H9 (cell line): ENCODE data around the gene EXOC2. TPM values are rescaled to one million over a fixed set of nuclear protein-coding genes. Genes with fewer than 3 reads are reported as not detected.

ENCODE experiments used
- DNase-seq: peaks from one replicate; pipeline ENCODE4 v3.0.0-alpha.2; 2017
- H2AFZ ChIP-seq: one replicate; pipeline ENCODE4 v1.6.1; 2013; ENCODE audit warnings: mild to moderate bottlenecking, low read length, control low read depth, moderate library complexity
- H2AK5ac ChIP-seq: 2 replicates; pipeline ENCODE4 v1.6.1; 2013; ENCODE audit warnings: low read length, control low read depth, mixed read lengths; ENCODE audit not compliant: insufficient read length
- H2BK120ac ChIP-seq: one replicate; pipeline ENCODE4 v1.6.1; 2013; ENCODE audit warnings: low read depth, mild to moderate bottlenecking, low read length, control low read depth, inconsistent platforms; ENCODE audit not compliant: poor library complexity, severe bottlenecking
- H2BK12ac ChIP-seq: 2 replicates; pipeline ENCODE4 v1.6.1; 2013; ENCODE audit warnings: low read length, control low read depth, mixed read lengths, low read depth; ENCODE audit not compliant: insufficient read length
- H2BK15ac ChIP-seq: 2 replicates; pipeline ENCODE4 v1.6.1; 2013; ENCODE audit warnings: low read depth, low read length, control low read depth
- H2BK20ac ChIP-seq: one replicate; pipeline ENCODE4 v1.6.1; 2013; ENCODE audit warnings: low read depth, mild to moderate bottlenecking, low read length, control low read depth, inconsistent platforms; ENCODE audit not compliant: poor library complexity, severe bottlenecking
- H2BK5ac ChIP-seq: 2 replicates; pipeline ENCODE4 v1.6.1; 2013; ENCODE audit warnings: low read length, control low read depth, mixed read lengths; ENCODE audit not compliant: insufficient read length
- H3K14ac ChIP-seq: 2 replicates; pipeline ENCODE4 v1.6.1; 2013; ENCODE audit warnings: low read length, control low read depth; ENCODE audit not compliant: insufficient read depth
- H3K18ac ChIP-seq: 2 replicates; pipeline ENCODE4 v1.6.1; 2013; ENCODE audit warnings: low read depth, mild to moderate bottlenecking, mixed read lengths, low read length, control low read depth; ENCODE audit not compliant: insufficient read length
- H3K23ac ChIP-seq: 2 replicates; pipeline ENCODE4 v1.6.1; 2013; ENCODE audit warnings: low read length, control low read depth, mixed read lengths, low read depth; ENCODE audit not compliant: insufficient read length
- H3K23me2 ChIP-seq: 2 replicates; pipeline ENCODE4 v1.6.1; 2013; ENCODE audit warnings: low read depth, mild to moderate bottlenecking, mixed read lengths, low read length, control low read depth; ENCODE audit not compliant: insufficient read length, poor library complexity, severe bottlenecking
- H3K27ac ChIP-seq: 2 replicates; pipeline ENCODE4 v1.5.1; 2013; ENCODE audit warnings: low read length, control low read depth, mixed read lengths, low read depth; ENCODE audit not compliant: insufficient read length
- H3K27me3 ChIP-seq: 2 replicates; pipeline ENCODE4 v1.6.1; 2013; ENCODE audit warnings: low read length, control low read depth, inconsistent platforms; ENCODE audit not compliant: insufficient read depth
- H3K4ac ChIP-seq: 2 replicates; pipeline ENCODE4 v1.6.1; 2013; ENCODE audit warnings: low read depth, mild to moderate bottlenecking, control low read depth, inconsistent platforms, low read length, moderate library complexity
- H3K4me1 ChIP-seq: 2 replicates; pipeline ENCODE4 v1.6.1; 2013; ENCODE audit warnings: low read length, control low read depth, inconsistent platforms; ENCODE audit not compliant: insufficient read depth
- H3K4me2 ChIP-seq: 2 replicates; pipeline ENCODE4 v1.6.1; 2013; ENCODE audit warnings: low read length, control low read depth, mixed read lengths; ENCODE audit not compliant: insufficient read length, insufficient read depth
- H3K56ac ChIP-seq: 2 replicates; pipeline ENCODE4 v1.6.1; 2013; ENCODE audit warnings: low read depth, mild to moderate bottlenecking, mixed read lengths, low read length, control low read depth; ENCODE audit not compliant: insufficient read length
- H3K79me1 ChIP-seq: 2 replicates; pipeline ENCODE4 v1.6.1; 2013; ENCODE audit warnings: low read depth, mild to moderate bottlenecking, moderate library complexity, low read length, control low read depth, inconsistent platforms; ENCODE audit not compliant: insufficient read depth, poor library complexity, severe bottlenecking
- H3K79me2 ChIP-seq: 2 replicates; pipeline ENCODE4 v1.6.1; 2013; ENCODE audit warnings: low read length, control low read depth, inconsistent platforms; ENCODE audit not compliant: insufficient read depth
- H3K9ac ChIP-seq: 2 replicates; pipeline ENCODE4 v1.6.1; 2013; ENCODE audit warnings: low read length, control low read depth, mixed read lengths; ENCODE audit not compliant: insufficient read length; ENCODE audit errors: extremely low read depth
- H3K9me3 ChIP-seq: one replicate; pipeline ENCODE4 v1.6.1; 2013; ENCODE audit warnings: low read depth, low read length, inconsistent platforms; ENCODE audit not compliant: control insufficient read depth
- H3T11ph ChIP-seq: one replicate; pipeline ENCODE4 v1.6.1; 2013; ENCODE audit warnings: mild to moderate bottlenecking, low read length, control low read depth, inconsistent platforms
- H4K20me1 ChIP-seq: one replicate; pipeline ENCODE4 v1.6.1; 2013; ENCODE audit not compliant: control insufficient read depth, insufficient read length, insufficient read depth
- H4K5ac ChIP-seq: 2 replicates; pipeline ENCODE4 v1.6.1; 2013; ENCODE audit warnings: low read depth, mild to moderate bottlenecking, mixed read lengths, low read length, control low read depth; ENCODE audit not compliant: insufficient read length
- H4K8ac ChIP-seq: replicated peaks from 2 replicates; pipeline ENCODE4 v1.6.1; 2013; ENCODE audit warnings: low read length, control low read depth, mixed read lengths, low read depth; ENCODE audit not compliant: insufficient read length
- H4K91ac ChIP-seq: 2 replicates; pipeline ENCODE4 v1.6.1; 2013; ENCODE audit warnings: low read depth, mild to moderate bottlenecking, moderate library complexity, mixed read lengths, low read length, control low read depth; ENCODE audit not compliant: insufficient read length
- H3K27ac Mint-ChIP-seq, 3 experiments: 2 replicates in 2 of 3; 3 replicates in 1 of 3; pipeline ENCODE4 v1.8.0; 2020 to 2021; ENCODE audit warnings: mixed read lengths in 3 of 3, mild to moderate bottlenecking in 1 of 3, moderate library complexity in 1 of 3
- H3K27me3 Mint-ChIP-seq: 2 replicates; pipeline ENCODE4 v1.8.0; 2021; ENCODE audit warnings: low read depth, mild to moderate bottlenecking, moderate library complexity, mixed read lengths
- H3K36me3 Mint-ChIP-seq, 3 experiments: 2 replicates in 2 of 3; 3 replicates in 1 of 3; pipeline ENCODE4 v1.8.0; 2020 to 2021; ENCODE audit warnings: low read depth in 3 of 3, mixed read lengths in 3 of 3; ENCODE audit not compliant: insufficient read depth in 1 of 3
- H3K4me1 Mint-ChIP-seq, 2 experiments: 2 replicates each; pipeline ENCODE4 v1.8.0; 2020; ENCODE audit warnings: mixed read lengths in 2 of 2
- H3K4me3 Mint-ChIP-seq, 2 experiments: 2 replicates in 1 of 2; 3 replicates in 1 of 2; pipeline ENCODE4 v1.8.0; 2020 to 2021; ENCODE audit warnings: mild to moderate bottlenecking in 2 of 2, mixed read lengths in 2 of 2, moderate library complexity in 1 of 2
- H3K9me3 Mint-ChIP-seq, 2 experiments: 2 replicates in 1 of 2; 3 replicates in 1 of 2; pipeline ENCODE4 v1.8.0; 2020; ENCODE audit warnings: mild to moderate bottlenecking in 2 of 2, mixed read lengths in 2 of 2, moderate library complexity in 1 of 2
- WGBS: extraction: QIAGEN DNeasy Blood & Tissue Kit; methylation state at CpG from one replicate; pipeline ENCODE4 v1.1.7; 2013; ENCODE audit warnings: missing lambda C conversion rate, low lambda C conversion rate, mixed read lengths; ENCODE audit not compliant: insufficient read length; ENCODE audit errors: extremely low coverage; 5-methylcytosine and 5-hydroxymethylcytosine counted together
- total RNA-seq: library from RNA; stranded (reverse); gene quantifications from 2 replicates; pipeline ENCODE4 v1.2.1, GENCODE V29; 2021
- TF ChIP-seq, protein P1 (sequence below): fragments of 200-600 bp; sonication (generic); conservative IDR thresholded peaks from 3 replicates; pipeline ENCODE4 v1.8.0; 2021; ENCODE audit warnings: antibody characterized with exemption, mild to moderate bottlenecking

The EXOC2 gene
- total RNA-seq, 1 experiment from 2014 or later: 29.9 TPM

DNA sequence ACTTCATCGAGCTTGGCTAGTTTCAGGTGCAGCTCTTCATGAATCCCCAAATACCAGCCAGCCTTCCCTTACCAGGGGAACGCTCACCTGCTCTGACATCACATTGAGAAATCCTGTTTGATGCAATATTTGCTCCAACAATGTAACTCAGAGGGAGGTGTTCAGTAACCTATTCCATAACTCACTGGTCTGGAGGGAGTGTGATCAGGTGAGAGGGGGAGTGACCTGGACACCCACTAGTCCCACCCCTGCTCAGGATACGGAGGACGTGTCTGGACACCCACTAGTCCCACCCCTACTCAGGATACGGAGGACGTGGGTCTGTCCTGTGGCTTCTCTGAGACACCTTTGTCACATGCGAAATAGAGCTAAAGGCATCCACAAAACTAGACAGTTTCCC lies 106.4 kb downstream of the EXOC2 start:
- Histone ChIP-seq H3K4me1 (no peaks in the 10 kb centered on the region; the same call in 1 of the 2 replicates), H3K14ac (no peak overlapping the region), H4K91ac (no peak overlapping the region), H4K8ac (no peak overlapping the region), H3K23me2 (no peaks in the 10 kb centered on the region), H2BK20ac (no peak overlapping the region), H3K4me2 (no peak overlapping the region), H2BK120ac (no peak overlapping the region), H4K5ac (no peak overlapping the region), H4K20me1 (no peaks in the 10 kb centered on the region), H2BK15ac (no peak overlapping the region), H3K79me2 (no peaks in the 10 kb centered on the region; the same call in 1 of the 2 replicates), H3K9ac (no peak overlapping the region), H3K9me3 (no peaks in the 10 kb centered on the region), H2AK5ac (no peak overlapping the region), H3K27ac (no peak overlapping the region), H3K79me1 (peaks cover 2% of the 10 kb centered on the region), H2AFZ (no peak overlapping the region), H2BK12ac (no peak overlapping the region), H3K56ac (no peak overlapping the region), H3K18ac (no peak overlapping the region), H2BK5ac (no peak overlapping the region), H3K4ac (no peak overlapping the region), H3K27me3 (no peaks in the 10 kb centered on the region), H3K23ac (no peak overlapping the region), H3T11ph (no peak overlapping the region)
- Mint-ChIP-seq H3K27me3 (no peaks in the 10 kb centered on the region), H3K36me3 (peaks cover 14 to 25% (median 19%) of the 10 kb centered on the region in 3 experiments), H3K4me3 (no peak overlapping the region), H3K4me1 (peaks cover 27 to 34% of the 10 kb centered on the region in 2 experiments), H3K9me3 (no peaks in the 10 kb centered on the region), H3K27ac (peak overlapping the region in 1 of 3 experiments; percentile 20; a peak in 1 of 7 replicates)
- no CpG with 5 or more reads among the region's 7 CpGs for WGBS
- TF ChIP-seq, protein P1, sequence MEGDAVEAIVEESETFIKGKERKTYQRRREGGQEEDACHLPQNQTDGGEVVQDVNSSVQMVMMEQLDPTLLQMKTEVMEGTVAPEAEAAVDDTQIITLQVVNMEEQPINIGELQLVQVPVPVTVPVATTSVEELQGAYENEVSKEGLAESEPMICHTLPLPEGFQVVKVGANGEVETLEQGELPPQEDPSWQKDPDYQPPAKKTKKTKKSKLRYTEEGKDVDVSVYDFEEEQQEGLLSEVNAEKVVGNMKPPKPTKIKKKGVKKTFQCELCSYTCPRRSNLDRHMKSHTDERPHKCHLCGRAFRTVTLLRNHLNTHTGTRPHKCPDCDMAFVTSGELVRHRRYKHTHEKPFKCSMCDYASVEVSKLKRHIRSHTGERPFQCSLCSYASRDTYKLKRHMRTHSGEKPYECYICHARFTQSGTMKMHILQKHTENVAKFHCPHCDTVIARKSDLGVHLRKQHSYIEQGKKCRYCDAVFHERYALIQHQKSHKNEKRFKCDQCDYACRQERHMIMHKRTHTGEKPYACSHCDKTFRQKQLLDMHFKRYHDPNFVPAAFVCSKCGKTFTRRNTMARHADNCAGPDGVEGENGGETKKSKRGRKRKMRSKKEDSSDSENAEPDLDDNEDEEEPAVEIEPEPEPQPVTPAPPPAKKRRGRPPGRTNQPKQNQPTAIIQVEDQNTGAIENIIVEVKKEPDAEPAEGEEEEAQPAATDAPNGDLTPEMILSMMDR: no peak
- no peak for DNase-seq
